ENCODE results near the gene RAB11FIP4. TPM values are rescaled to one million over a fixed set of nuclear protein-coding genes. Genes with fewer than 3 reads are reported as not detected.

The RAB11FIP4 gene
- total and polyA plus RNA-seq, 9 of the 15 experiments (the other 6 are each of a cell fraction or from before 2014, with no cell fraction given), result 0.62 to 16.6 (median 8.9) TPM

GRCh38 chr17:31472137-31472536 is 80.7 kb downstream of the RAB11FIP4 start:
- ATAC-seq (peak; percentile 69), DNase-seq (ENCODE audit: extremely low read depth in 1 of 4, low spot score in 3 of 4) (peak in 3 of 4 experiments; percentile 39 to 47 (median 46)), FAIRE-seq (peak; percentile 59)
- ChIA-PET CTCF (ENCODE audit: low intra/inter-chr PET ratio) (no interaction called here), POLR2A (interaction anchor here (0.6 to 1.8 kb wide), 3 partner anchors 10 to 57 kb away, joined by 3 to 8 read pairs (median 6); no protein-coding TSS in a partner anchor)
- in situ Hi-C loops (cut with MboI) (no loop called here), intact Hi-C loops (cut with micrococcal nuclease) (no loop called here)
- Histone ChIP-seq H3K9me3 (replicated peaks; ENCODE audit: control insufficient read depth, insufficient read depth, low read depth, low read length) (no peaks in the 10 kb centered on the region), H3K9me1 (ENCODE audit: control insufficient read depth, insufficient read depth, low read length) (no peaks in the 10 kb centered on the region), H3K4me1 (replicated peaks in 1 of 2; ENCODE audit: control insufficient read depth in 2 of 2, insufficient read depth in 2 of 2, low read length in 2 of 2) (peaks cover 17 to 30% of the 10 kb centered on the region in 2 experiments), H3K27ac (ENCODE audit: extremely low read depth, low read depth, low read length) (no peak overlapping the region), H4K20me1 (replicated peaks; ENCODE audit: control insufficient read depth, insufficient read depth, low read length) (no peaks in the 10 kb centered on the region), H3K79me2 (ENCODE audit: control insufficient read depth, insufficient read depth, low read length) (no peaks in the 10 kb centered on the region), H3K4me3 (no peak overlapping the region), H3K36me3 (ENCODE audit: control insufficient read depth, insufficient read depth, low read length) (no peaks in the 10 kb centered on the region), H3K4me2 (ENCODE audit: insufficient read depth, low read length) (no peak overlapping the region), H3K27me3 (ENCODE audit: control insufficient read depth in 2 of 2, insufficient read depth in 2 of 2, low read length in 2 of 2) (peaks cover 0 to 9% of the 10 kb centered on the region in 2 experiments; a peak in 2 of 5 replicates), H2AFZ (ENCODE audit: low read depth, low read length) (peak overlapping the region; percentile 77), H3K9ac (ENCODE audit: insufficient read depth in 1 of 2, low read depth in 2 of 2, low read length in 2 of 2) (peak overlapping the region in 1 of 2 experiments; percentile 83; a peak in 2 of 4 replicates)
- no TSS peak for BruUV-seq (replicated peaks)
- TF ChIP-seq ZNF282 (CRISPR knock-in tag; IDR thresholded peaks at IDR 0.05) (no peak), JUND (IDR thresholded peaks at IDR 0.05; ENCODE audit: borderline replicate concordance, low read depth, low read length) (no peak), JUND (tag; IDR thresholded peaks at IDR 0.05; ENCODE audit: borderline replicate concordance, low read depth, low read length) (no peak), MAFK (IDR thresholded peaks at IDR 0.05; ENCODE audit: low read length) (peak; percentile 44; the same call in 1 of the 2 replicates), C11orf30 (IDR thresholded peaks at IDR 0.05; ENCODE audit: low read depth) (peak; percentile 86), ZBTB33 (CRISPR knock-in tag; IDR thresholded peaks at IDR 0.05) (peak; percentile 41; the same call in 1 of the 2 replicates), NFE2 (IDR thresholded peaks at IDR 0.05; ENCODE audit: low read depth) (peak; percentile 83), HDAC6 (IDR thresholded peaks at IDR 0.05; ENCODE audit: low read depth, low read length) (no peak), NR2C1 (IDR thresholded peaks at IDR 0.05) (no peak), NR2C1 (tag; IDR thresholded peaks at IDR 0.05) (no peak), SMARCC2 (IDR thresholded peaks at IDR 0.05; ENCODE audit: low read depth) (no peak), ZNF316 (IDR thresholded peaks at IDR 0.05) (peak; percentile 86), CTBP1 (IDR thresholded peaks at IDR 0.05; ENCODE audit: borderline replicate concordance) (0 out of 2 replicates have a peak, but pooled peaks have one; percentile 12), E2F4 (CRISPR knock-in tag; IDR thresholded peaks at IDR 0.05; ENCODE audit: low read depth) (no peak), CBFA2T3 (IDR thresholded peaks at IDR 0.05) (no peak), POLR2G (IDR thresholded peaks at IDR 0.05; ENCODE audit: low read depth, low read length) (no peak), NFE2L1 (tag; IDR thresholded peaks at IDR 0.05; ENCODE audit: borderline replicate concordance, low read depth) (0 out of 2 replicates have a peak, but pooled peaks have one; percentile 26), ADNP (tag; IDR thresholded peaks at IDR 0.05) (no peak), MAFG (tag; conservative IDR thresholded peaks at IDR 0.05) (peak; percentile 80)
- WGBS (ENCODE audit: insufficient coverage, low coverage, missing lambda C conversion rate), result 43% methylated on average over 11 of the region's 14 CpGs

Measured in K562 (cell line).